Activated CD4-positive, alpha-beta T cell treated with anti-CD3 and anti-CD28 coated beads for 4 hours (primary cell): Measurements from ENCODE around the gene SIGLEC14.
A peak's percentile ranks its signal among the peaks of the same experiment; 100 is the strongest.
"Not testable (repeated sequence)": the region's sequence is repeated elsewhere in the genome, so short reads cannot be mapped to it uniquely, and the experiment has no call there.

ENCODE experiments used
- DNase-seq, 2 donors: peaks; one replicate each; pipeline ENCODE4 v3.0.0-alpha.2; 2020

The SIGLEC14 gene

DNA sequence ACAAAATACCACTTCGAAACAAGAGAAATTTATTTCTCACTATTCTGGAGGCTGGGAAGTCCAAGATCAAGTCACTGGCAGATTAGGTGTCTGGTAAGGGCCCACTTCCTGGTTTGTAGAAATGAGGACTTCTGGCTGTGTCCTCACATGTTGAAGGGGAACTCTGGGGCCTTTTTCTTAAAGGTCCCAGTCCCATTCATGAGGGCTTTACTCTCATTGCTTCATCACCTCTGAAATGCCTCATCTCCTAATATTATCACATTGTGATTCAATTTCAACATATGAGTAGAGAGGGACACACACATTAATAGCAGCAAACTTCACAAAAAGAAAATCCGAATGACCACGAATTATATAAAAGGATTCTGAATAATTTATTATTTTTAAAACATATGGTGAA is 21.6 kb upstream of the SIGLEC14 start:
- DNase-seq, result no peak

DNA sequence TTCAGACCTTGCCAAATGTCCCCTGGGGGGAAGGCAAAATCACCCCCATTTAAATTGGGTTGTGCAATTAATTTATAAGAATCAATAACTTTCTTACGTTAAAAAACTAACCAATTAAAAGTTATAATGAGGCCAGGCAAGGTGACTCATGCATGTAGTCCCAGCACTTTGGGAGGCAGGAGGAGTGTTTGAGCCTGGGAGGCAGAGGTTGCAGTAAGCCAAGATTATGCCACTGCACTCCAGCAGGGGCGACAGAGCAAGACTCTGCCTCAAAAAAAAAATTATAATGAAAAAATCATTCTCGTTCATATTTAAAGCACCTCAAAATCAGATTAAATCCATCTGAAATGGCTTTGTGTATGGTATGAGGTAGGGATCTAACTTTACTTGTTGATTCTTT is 18.4 kb upstream of the SIGLEC14 start:
- DNase-seq, result no peak

DNA sequence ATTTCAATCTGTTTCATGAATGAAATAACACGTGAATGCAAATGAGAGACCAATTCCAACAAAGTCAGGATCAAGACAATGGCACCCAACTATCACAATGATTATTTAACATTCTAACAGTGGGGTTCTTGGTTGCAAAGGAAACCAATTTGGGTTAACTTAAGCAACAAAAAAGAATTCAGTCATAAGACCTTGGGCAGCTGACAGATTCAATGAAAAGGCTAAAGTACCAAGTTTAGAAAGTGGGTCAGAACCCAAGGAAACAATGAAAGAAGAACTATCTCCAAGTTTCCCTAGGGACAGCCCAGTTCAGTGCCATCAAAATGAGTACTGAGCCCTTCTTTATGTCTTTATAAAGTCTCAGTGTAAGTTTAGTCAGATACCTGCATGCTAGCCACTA is 17.5 kb upstream of the SIGLEC14 start:
- no peak for DNase-seq

DNA sequence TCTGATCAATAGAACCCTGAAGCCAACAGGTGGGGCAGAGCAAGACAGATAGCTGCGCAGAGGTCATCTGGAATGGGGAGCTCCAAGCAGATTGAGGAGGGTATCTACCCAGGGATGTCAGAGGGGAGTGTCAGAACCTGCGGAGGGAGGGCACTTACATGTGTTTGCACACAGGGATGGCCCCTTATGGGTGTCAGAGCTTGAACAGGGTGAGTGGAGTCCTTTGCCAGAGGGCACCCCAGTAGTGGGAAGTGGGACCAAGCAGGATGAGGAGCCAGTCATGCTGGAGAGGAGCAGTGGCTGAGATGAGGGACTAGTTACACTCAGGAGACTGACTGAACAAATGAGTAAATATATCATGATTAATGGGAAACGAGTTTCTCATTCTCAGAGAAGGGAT is 17.0 kb upstream of the SIGLEC14 start:
- no peak for DNase-seq

DNA sequence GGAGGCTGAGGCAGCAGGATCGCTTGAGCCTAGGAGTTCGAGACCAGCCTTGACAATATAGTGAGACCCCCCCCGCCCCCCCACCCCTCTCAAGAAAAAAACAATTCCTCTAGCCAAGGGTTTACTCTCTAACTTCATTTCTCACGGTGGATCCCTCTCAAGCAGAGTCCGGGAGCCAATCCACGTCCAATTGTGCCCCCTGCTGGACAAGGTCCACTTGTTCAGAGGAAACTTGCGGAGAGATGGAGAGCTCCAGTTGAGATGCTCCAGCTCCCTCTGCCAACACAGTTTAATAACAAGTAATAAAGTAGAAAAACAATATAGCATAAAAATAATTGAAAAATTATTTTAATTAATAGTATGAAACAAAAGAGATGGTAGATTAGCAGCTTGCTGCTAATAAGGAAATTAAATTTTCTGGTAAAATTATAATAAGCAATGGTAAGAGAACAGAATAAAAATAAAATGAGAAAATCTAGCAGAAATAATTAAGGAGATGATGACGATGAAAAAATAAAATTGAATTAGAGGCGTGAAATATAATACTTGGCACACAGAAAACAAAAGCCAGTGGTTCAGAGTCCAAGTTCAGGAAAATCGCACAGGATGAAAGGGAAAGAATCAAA is 14.5 kb upstream of the SIGLEC14 start:
- peak; percentile 48 to 51 for DNase-seq

DNA sequence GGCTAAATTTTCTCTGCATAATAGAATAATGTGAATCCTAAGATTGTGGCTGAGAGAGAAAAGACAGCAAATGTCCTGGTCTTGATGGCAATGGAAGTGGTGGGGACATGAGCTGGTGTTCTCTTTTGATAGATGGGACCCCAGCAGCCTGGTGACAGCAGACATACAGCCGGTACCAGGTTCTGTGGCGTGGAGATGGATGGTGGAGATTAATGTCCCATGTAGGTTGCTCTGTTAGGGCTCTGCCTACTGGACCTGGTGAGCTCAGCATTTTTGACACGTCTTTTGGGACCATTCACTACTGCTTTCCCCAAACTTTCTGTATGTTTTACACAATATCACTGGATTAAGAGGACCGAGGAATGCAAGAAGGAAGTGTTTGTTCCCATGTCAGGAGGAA is 8.2 kb upstream of the SIGLEC14 start:
- no peak for DNase-seq

DNA sequence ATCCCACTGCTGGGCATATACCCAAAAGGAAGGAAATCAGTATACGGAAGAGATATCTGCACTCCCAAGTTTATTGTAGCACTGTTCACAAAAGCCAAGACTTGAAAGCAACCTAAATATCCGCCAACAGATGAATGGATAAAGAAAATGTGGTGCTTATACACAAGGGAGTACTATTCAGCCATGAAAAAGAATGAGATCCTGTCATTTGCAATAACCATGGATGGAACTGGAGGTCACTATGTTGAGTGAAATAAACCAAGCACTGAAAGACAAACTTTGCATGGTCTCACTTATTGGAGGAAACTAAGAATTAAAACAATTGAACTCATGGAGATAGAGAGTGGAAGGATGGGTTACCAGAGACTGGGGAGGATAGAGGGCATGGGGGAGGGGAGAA is 6.5 kb upstream of the SIGLEC14 start:
- DNase-seq, result no peak

DNA sequence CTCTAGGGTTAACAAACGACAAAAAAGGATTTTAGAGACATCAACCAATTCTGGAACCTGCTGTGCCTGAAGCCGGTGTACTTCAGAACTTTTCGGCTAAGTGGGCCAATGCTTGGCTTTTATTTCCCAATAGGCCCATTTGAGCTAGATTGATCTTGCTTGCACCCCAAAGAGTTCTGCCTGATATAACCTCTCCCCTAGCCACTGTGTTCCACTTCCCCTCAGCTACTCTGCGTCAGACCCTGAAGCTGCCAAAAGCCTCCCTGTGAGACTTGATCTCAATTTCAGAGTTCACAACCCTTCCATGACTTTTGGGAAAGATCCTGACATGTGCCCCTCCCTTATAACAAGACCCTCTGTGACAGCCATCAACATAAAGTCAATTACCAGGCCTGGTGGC is 5.6 kb upstream of the SIGLEC14 start:
- DNase-seq, result no peak

DNA sequence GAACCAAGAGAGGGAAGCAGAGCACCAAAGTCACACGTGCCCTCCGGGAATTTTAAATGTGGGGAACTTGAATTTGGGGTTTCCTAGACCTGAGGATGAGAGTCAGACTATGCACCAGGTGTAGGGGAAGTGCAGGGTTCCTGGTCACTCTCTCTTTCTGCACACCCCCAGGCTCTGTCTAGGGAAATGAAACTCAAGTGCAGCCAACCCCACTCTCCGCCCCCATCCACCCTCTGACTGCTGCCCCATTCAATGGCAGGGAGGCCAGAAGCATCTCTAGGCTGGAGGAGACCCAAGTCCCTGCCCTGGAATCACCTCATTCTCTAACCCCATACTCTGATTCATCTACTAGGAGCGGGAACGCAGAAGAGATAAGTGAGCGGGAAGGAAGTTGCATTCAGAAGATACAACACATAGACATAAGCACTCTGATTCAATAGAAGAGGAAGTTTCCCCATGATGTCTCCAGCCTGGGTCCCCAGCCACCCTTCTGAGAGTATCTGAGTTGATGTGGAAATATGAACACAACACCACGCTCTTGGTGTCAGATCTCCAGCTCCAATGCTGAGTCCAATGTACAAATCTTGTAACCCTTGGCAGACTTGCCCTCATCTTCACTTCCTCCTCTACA is 4.7 kb upstream of the SIGLEC14 start:
- DNase-seq, result no peak

DNA sequence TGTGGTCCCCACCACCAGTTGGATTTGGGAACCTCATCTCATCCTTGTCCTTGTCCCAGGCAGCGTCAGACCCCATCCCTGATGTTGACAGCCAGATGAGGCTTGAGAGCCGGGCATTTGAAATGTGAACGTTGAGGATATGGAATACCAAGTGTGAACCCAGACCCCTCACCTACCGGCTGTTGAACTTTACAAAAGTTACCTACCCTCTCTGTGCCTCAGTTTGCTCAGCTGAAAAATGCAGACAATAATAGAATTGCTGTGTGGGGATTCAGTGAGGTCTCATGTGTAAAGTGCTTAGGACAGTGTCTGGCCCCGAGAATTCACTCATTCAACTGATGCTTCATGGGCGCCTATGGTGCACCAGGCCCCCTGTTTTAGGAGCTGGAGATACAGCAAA is 693 bp upstream of the SIGLEC14 start:
- DNase-seq, result no peak

DNA sequence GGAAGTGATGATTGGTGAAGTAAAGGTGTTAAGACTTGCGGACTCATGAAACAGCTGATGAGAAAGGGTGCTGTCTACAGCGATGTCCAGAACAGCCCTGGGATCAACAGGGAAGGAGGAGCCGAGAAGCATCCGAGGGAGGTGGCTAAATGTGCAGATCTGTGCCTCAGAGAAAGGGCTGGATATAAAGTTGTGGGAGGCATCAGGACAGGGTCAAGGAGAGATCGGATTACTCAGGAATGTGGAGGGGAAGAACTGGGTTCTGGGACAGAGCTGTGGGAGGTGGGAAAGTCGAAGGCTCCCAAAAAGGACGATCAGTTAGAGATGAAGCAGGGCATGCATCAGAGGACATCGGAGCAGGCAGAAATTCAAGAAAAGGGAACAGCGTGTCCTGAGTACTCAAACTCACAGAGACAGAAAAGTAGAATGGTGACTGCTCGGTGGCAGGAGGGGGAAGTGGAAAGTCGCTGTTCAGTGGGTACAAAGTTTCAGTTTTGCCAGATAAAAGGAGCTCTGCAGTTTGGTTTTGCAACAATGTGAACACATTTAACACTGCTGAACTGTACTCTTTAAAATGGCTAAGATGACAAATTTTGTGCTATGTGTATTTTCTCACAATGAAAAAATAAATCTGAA is 1.9 kb downstream of the SIGLEC14 start:
- no peak for DNase-seq

DNA sequence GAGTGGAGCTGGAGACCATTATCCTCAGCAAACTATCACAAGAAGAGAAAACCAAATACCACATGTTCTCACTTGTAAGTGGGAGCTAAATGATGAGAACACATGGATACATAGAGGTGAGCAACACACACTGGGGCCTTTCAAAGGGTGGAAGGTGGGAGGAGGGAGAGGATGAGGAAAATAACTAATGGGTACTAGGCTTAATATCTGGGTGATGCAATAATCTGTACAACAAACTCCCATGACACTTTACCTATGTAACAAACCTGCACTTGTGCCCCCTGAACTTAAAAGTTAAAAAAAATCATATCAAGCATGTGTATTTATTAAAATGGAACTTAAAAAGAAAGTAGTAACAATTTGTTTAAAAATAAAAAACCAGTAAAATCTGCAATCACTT is 5.0 kb downstream of the SIGLEC14 start:
- no peak for DNase-seq

DNA sequence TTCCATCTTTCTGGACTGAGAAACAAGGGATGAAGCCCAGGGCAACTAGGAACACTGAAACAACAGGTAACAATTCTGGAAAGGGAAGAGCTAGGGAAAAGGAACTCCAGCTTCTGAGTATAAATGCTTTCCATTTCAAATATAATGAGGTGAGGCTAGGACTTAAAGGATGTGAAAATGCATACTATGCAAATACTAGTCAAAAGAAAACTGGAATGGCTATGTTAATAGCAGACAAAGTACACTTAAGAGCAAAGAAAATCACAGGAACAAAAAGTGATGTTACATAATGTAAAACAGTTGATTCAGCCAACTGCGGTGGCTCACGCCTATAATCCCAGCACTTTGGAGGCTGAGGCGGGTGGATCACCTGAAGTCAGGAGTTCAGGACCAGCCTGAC is 6.2 kb downstream of the SIGLEC14 start:
- no peak for DNase-seq

DNA sequence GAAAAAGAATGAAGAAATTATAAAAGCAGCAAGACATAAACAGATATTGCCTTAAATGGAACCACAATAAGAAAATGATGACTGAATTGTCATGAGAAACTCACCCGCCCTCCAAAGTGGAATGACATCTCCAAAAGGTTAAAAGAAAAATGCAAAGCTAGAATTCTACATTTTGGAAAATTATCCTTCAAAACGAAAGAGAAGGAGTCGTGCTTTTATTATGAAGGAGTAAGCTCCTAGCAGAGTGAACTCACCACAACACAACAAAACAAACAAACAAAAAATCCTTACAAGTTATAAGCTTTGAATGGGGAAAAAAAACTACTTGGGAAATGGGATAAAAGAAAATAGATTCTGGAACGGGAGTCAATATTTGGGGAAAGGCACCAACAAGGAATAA is 6.7 kb downstream of the SIGLEC14 start:
- no peak for DNase-seq

DNA sequence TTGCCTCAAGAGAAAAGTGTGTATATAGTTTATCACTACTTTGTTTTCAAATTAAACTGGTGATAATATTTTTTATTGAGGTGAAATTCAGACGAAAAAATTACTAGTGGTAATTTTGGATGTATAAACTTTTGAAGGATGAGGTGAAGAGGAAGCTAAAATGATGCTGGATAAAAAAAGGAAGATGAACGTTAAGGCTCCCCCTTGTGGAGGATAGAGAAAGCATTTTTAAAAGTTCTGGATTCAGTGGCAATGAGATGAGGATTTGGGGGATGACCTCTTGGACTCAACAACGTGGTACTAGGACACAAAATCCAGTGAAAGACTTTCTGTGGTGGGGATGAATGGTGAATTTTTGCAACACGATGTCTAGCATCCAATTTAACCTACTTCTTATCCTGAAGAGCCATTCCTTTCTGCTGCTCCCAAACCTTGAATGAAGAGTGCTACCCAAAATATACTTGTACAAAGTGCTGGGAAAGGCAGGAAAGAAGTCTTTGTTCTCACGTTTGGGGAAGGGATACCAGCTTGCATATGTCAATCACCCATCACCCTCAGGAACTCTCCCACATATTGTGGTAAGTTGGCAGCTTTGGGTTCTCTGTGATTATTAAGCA is 9.2 kb downstream of the SIGLEC14 start:
- no peak for DNase-seq

DNA sequence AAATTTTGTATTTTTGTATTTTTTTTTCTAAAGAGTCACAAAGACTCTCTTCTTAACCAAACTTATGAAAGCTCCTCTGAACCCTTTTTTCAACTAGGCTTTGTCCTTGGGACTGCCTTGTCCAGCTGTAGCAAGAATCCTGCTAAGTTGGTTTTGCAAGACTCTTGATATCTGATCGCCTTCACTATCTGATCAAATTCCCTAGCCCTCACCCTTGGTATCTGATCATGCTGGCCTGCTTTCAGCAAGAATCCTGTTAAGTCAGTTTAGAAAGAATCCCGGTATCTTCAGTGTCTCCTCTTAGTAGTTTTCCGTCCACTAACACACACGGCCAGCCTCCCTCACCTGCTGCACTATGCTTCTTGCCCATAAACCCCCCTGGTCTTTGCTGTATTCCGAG is 14.5 kb downstream of the SIGLEC14 start:
- DNase-seq, result no peak

DNA sequence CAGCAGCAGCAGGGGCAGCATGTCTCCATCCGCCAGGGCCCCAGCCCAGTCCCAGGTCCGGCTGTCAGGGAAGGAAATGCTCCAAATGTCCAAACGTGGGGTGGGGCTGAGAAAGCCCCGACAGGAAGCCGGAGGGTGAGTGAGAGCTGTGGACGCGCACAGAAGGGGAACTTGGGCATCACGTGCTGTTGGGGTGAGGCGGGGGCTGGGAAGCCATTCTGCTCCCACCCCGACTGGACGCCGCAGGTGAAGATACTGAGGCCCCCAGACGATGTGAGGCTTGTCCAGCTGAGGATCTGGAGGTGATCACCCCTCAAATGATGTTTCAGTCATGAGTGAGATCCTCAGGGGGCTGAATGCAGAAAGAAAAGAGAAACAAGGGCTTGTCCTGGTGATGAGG is 16.3 kb downstream of the SIGLEC14 start, which contains the start of gene SIGLEC5:
Gene SIGLEC5, minus strand, starts transcription at position 87 of the 400 bp plus-strand sequence. Its CDS starts 66 bp downstream, at position 21.
- not testable (repeated sequence) for DNase-seq

DNA sequence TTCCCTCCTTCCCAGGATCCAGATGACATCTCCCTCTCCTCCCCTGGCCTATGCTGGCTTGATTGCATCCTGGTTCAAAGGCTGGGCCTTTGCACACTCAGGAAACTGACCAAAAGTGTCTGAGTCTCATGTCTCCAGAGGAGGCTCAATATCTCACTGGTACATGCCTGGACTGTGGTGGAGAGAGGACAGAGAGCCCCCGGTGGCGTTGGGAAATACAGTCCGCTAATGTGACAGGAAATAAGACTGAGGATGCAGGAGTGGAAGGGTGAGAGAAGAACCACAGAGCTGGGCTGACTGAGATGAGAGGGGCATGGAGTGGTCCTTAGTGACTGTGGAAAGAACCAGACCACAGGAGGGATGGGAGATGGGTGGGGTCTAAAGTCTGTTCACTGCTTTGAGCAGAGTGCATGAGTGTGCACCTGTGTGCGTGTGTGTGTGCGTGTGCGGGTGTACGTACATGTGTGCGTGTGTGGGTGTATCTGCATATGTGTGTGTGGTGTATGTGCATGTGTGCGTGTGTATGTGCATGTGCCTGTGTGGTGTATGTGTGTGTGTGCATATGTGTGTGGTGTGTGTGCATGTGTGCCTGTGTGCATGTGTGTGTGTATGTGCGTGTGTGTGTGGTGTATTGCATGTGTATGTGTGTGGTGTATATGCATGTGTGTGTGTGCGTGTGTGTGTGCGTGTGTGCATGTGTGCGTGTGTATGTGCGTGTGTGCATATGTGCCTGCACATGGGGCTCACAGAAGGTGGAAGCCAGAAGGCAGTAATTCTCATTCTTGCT is 18.3 kb downstream of the SIGLEC14 start:
- DNase-seq, result no peak

DNA sequence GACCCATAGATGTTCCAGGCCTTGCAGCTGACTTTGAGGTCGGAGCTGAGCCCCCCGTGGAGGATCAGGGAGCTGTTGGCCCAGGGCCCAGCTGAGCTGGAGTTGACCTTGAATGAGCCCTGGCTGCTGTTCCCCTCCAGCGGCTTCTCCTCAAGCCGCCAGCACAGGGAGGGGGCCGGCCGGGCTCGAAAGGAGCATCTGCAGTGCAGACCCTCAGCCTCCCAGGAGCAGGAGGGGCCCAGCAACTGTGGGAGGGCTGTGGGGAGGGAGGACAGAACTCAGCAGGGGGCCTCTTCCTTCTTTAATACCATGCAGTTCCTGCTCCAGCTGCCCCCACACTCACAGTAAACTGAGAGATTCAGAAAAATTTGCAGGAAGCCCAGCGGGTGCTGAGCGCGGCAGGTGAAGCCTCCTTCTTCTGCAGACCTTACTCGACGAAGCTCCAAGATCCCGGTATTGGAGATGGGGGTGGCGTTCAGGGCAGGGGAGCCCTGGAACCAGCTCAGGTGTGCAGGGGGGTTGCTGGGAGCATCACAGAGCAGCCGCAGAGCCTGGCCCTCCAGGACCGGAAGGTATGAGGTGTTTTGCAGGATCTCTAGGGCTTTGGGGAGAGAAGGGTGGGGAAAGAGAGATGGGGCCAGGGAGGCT is 19.0 kb downstream of the SIGLEC14 start:
- DNase-seq, result no peak

DNA sequence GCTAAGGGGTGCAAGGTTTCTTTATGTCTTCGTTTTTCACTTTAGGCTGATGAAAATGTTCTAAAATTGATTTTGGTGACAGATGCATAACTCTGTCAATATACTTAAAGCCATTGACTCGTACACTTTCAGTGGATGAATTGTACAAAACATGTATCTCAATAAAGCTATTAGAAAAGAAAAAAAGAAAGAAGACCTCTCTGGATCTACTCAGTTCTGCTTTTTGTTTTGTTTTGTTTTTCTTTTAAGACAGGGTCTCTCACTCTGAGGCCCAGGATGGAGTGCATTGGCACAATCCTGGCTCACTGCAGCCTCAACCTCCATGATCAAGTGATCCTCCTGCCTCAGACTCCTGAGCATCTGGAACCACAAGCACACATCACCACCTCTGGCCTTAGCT is 19.9 kb downstream of the SIGLEC14 start:
- no peak for DNase-seq

DNA sequence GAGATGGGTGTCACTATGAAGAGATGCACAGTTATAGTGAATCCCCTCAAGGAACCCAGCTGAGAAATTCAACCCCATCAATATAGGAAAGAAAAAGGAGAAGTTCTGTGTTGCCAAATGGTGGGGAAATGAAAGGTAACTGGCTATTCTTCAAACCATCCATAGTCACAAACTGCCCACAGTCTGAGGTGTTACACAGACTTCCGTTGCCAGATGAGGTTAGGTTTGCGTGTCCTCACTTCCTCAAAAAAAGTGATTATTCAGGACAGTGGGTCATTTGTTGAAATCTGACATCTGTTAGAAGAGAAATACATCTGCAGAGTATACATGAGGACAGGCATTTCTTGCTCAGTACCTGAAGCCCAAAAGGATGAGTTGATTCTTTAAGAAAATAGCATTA is 25.4 kb downstream of the SIGLEC14 start:
- DNase-seq, result no peak

DNA sequence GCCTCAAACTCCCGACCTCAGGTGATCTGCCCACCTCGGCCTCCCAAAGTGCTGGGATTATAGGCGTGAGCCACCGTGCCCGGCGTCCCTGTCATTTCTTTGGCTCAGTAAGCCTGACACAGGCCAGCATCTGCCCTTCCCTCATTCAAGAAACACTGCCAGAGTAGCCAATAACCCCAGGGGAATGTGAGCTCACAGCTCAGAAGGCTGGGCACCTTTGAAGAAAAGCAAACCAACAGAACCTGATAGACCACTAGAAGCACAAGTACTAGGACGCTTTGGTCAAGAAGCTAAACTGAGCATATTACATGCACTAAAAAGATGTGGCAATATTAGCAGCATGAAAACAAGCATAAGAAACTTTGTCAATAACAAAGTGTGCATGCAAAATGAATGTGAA is 30.6 kb downstream of the SIGLEC14 start:
- no peak for DNase-seq

DNA sequence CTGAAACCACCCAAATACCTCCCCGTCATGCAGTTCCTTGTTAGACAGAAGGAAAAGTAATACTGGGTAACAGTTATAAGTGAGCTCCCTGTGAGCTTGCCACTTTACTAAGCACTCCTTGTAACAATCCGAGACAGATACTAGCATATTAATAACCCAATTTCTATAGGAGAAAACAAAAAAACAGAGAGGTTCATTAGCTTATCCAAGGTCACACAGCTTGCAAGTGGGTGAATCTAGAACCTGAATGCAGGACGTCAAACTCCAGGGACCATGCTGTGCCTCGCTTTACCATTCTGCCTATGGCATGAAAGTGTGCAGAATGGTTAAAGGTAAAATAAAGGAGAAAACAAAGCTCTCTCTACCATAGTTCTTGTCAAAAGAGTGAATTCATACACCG is 31.8 kb downstream of the SIGLEC14 start:
- DNase-seq, result no peak
